ENCODE results near the gene CSF3.

Gene CSF3

GRCh38 chr17:39995438-39995837 lies 19.8 kb upstream of the CSF3 start:
- TF ChIP-seq YY1 (IDR thresholded peaks at IDR 0.05; ENCODE audit: low read depth): no peak
- no peak for TF ChIP-seq REST (IDR thresholded peaks at IDR 0.05; ENCODE audit: low read depth)
- TF ChIP-seq RAD21 (IDR thresholded peaks at IDR 0.05; ENCODE audit: low read depth): no peak
- no peak for TF ChIP-seq TCF12 (IDR thresholded peaks at IDR 0.05; ENCODE audit: low read depth)
- no peak for TF ChIP-seq TEAD4 (IDR thresholded peaks at IDR 0.05)
- no peak for TF ChIP-seq USF1 (IDR thresholded peaks at IDR 0.05)
- TF ChIP-seq CEBPB (IDR thresholded peaks at IDR 0.05): no peak
- no peak for TF ChIP-seq MAX (IDR thresholded peaks at IDR 0.05)
- no peak for TF ChIP-seq CREB1 (IDR thresholded peaks at IDR 0.05; ENCODE audit: low read depth)
- TF ChIP-seq EP300 (IDR thresholded peaks at IDR 0.05; ENCODE audit: borderline replicate concordance): no peak
- no peak for TF ChIP-seq TAF1 (IDR thresholded peaks at IDR 0.05; ENCODE audit: low read depth)
- no peak for TF ChIP-seq ZBTB7A (IDR thresholded peaks at IDR 0.05; ENCODE audit: low read depth)
- no peak for TF ChIP-seq FOXM1 (IDR thresholded peaks at IDR 0.05; ENCODE audit: borderline replicate concordance, low read depth)
- no peak for TF ChIP-seq EGR1 (IDR thresholded peaks at IDR 0.05)
- no peak for TF ChIP-seq NFIC (IDR thresholded peaks at IDR 0.05)

GRCh38 chr17:39996162-39996561 lies 19.1 kb upstream of the CSF3 start:
- TF ChIP-seq MAX (IDR thresholded peaks at IDR 0.05) (no peak), ZBTB7A (IDR thresholded peaks at IDR 0.05; ENCODE audit: low read depth) (no peak), EGR1 (IDR thresholded peaks at IDR 0.05) (no peak), CEBPB (IDR thresholded peaks at IDR 0.05) (no peak), EP300 (IDR thresholded peaks at IDR 0.05; ENCODE audit: borderline replicate concordance) (no peak), USF1 (IDR thresholded peaks at IDR 0.05) (no peak), TCF12 (IDR thresholded peaks at IDR 0.05; ENCODE audit: low read depth) (no peak), NFIC (IDR thresholded peaks at IDR 0.05) (no peak), FOXM1 (IDR thresholded peaks at IDR 0.05; ENCODE audit: borderline replicate concordance, low read depth) (no peak), REST (IDR thresholded peaks at IDR 0.05; ENCODE audit: low read depth) (no peak)

GRCh38 chr17:39996800-39997199 lies 18.4 kb upstream of the CSF3 start:
- TF ChIP-seq CREB1 (IDR thresholded peaks at IDR 0.05; ENCODE audit: low read depth): no peak
- TF ChIP-seq EP300 (IDR thresholded peaks at IDR 0.05; ENCODE audit: borderline replicate concordance): no peak
- TF ChIP-seq USF1 (IDR thresholded peaks at IDR 0.05): no peak

GRCh38 chr17:39997543-39997942 lies 17.7 kb upstream of the CSF3 start:
- TF ChIP-seq TCF12 (IDR thresholded peaks at IDR 0.05; ENCODE audit: low read depth) (no peak), MAX (IDR thresholded peaks at IDR 0.05) (no peak), RAD21 (IDR thresholded peaks at IDR 0.05; ENCODE audit: low read depth) (no peak), ZBTB7A (IDR thresholded peaks at IDR 0.05; ENCODE audit: low read depth) (no peak), CREB1 (IDR thresholded peaks at IDR 0.05; ENCODE audit: low read depth) (no peak)

GRCh38 chr17:39999067-39999466 lies 16.2 kb upstream of the CSF3 start:
- TF ChIP-seq NFIC (IDR thresholded peaks at IDR 0.05) (no peak), YY1 (IDR thresholded peaks at IDR 0.05; ENCODE audit: low read depth) (no peak), EP300 (IDR thresholded peaks at IDR 0.05; ENCODE audit: borderline replicate concordance) (no peak), USF1 (IDR thresholded peaks at IDR 0.05) (no peak)

GRCh38 chr17:40000161-40000560 lies 15.1 kb upstream of the CSF3 start:
- TF ChIP-seq RAD21 (IDR thresholded peaks at IDR 0.05; ENCODE audit: low read depth) (no peak), TEAD4 (IDR thresholded peaks at IDR 0.05) (no peak), CEBPB (IDR thresholded peaks at IDR 0.05) (no peak), REST (IDR thresholded peaks at IDR 0.05; ENCODE audit: low read depth) (no peak), NFIC (IDR thresholded peaks at IDR 0.05) (no peak), CREB1 (IDR thresholded peaks at IDR 0.05; ENCODE audit: low read depth) (no peak), TCF12 (IDR thresholded peaks at IDR 0.05; ENCODE audit: low read depth) (no peak), EGR1 (IDR thresholded peaks at IDR 0.05) (no peak), USF1 (IDR thresholded peaks at IDR 0.05) (no peak), MAX (IDR thresholded peaks at IDR 0.05) (no peak)

Measured in Ishikawa (cell line).